Measurements from ENCODE around the gene IFNA21.
"Not testable (repeated sequence)": the region's sequence is repeated elsewhere in the genome, so short reads cannot be mapped to it uniquely, and the experiment has no call there.

DNA sequence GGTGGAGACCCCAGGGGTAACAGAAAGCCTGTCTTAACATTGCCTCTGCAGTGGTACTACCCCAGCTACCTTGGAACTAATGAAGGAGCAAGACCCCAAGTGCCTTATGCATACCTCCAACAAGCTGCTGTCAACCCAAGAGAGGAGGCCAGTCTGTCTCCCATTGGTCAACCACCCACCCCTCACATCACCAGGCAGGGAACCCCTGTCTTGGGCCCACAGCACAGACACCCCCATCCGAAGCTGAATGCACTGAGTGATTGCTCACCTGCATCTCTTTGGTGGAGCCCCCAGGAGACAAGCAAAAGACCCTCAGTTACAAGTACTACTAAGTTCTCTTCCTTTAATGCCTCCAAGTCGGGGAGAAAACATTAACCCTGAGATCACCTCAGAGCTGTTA is 45.7 kb upstream of the IFNA21 start:
- TF ChIP-seq, protein P1, sequence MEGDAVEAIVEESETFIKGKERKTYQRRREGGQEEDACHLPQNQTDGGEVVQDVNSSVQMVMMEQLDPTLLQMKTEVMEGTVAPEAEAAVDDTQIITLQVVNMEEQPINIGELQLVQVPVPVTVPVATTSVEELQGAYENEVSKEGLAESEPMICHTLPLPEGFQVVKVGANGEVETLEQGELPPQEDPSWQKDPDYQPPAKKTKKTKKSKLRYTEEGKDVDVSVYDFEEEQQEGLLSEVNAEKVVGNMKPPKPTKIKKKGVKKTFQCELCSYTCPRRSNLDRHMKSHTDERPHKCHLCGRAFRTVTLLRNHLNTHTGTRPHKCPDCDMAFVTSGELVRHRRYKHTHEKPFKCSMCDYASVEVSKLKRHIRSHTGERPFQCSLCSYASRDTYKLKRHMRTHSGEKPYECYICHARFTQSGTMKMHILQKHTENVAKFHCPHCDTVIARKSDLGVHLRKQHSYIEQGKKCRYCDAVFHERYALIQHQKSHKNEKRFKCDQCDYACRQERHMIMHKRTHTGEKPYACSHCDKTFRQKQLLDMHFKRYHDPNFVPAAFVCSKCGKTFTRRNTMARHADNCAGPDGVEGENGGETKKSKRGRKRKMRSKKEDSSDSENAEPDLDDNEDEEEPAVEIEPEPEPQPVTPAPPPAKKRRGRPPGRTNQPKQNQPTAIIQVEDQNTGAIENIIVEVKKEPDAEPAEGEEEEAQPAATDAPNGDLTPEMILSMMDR (IDR thresholded peaks at IDR 0.05), result not testable (repeated sequence)
- not testable (repeated sequence) for TF ChIP-seq EZH2 (IDR thresholded peaks at IDR 0.05)

Data from neural progenitor cell (in vitro differentiated cells).